ENCODE measurements around the gene LRRC37A. TPM values are rescaled to one million over a fixed set of nuclear protein-coding genes. Genes with fewer than 3 reads are reported as not detected.
"Not testable (repeated sequence)": the region's sequence is repeated elsewhere in the genome, so short reads cannot be mapped to it uniquely, and the experiment has no call there.

The LRRC37A gene
- total and polyA plus RNA-seq, 9 of the 15 experiments (the other 6 are each of a cell fraction or from before 2014, with no cell fraction given), result 0.14 to 3.1 (median 1.8) TPM

DNA sequence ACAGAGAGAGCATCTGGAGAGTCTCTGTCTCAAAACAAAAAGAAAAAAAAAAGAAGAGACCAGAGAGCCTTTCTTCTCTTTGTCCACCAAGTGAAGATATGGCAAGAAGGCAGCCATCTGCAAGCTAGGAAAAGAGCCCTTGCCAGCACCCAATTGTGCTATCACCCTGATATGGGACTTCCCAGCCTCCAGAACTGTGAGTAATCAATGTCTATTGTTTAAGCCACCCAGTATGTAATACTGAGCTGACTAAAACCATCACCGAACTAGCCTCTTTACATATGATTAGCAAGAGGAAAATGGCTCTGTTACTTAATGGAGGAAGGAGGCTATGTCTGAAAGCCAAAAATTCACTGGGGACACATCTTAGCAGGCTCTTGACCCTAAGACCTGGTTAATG lies 38.6 kb upstream of the LRRC37A start:
- H3K27me3 ChIP-seq (ENCODE audit: control insufficient read depth in 2 of 2, insufficient read depth in 2 of 2, low read length in 2 of 2); H3K79me2 ChIP-seq (ENCODE audit: control insufficient read depth, insufficient read depth, low read length); intact Hi-C loops (cut with micrococcal nuclease); H3K36me3 ChIP-seq (ENCODE audit: control insufficient read depth, insufficient read depth, low read length); DNase-seq (ENCODE audit: extremely low read depth in 1 of 4, low spot score in 3 of 4); CTCF ChIA-PET (ENCODE audit: low intra/inter-chr PET ratio); H3K27ac ChIP-seq (ENCODE audit: extremely low read depth, low read depth, low read length); H2AFZ ChIP-seq (ENCODE audit: low read depth, low read length); H3K9me3 ChIP-seq (replicated peaks; ENCODE audit: control insufficient read depth, insufficient read depth, low read depth, low read length); H3K9me1 ChIP-seq (ENCODE audit: control insufficient read depth, insufficient read depth, low read length); H4K20me1 ChIP-seq (replicated peaks; ENCODE audit: control insufficient read depth, insufficient read depth, low read length); ATAC-seq; FAIRE-seq; H3K4me3 ChIP-seq; H3K9ac ChIP-seq (ENCODE audit: insufficient read depth in 1 of 2, low read depth in 2 of 2, low read length in 2 of 2); BruUV-seq (replicated peaks); H3K4me2 ChIP-seq (ENCODE audit: insufficient read depth, low read length); POLR2A ChIA-PET: not testable (repeated sequence)
- in situ Hi-C loops (cut with MboI), result loop anchor here (25.0 kb wide), 1 partner anchor 106 kb away; the partner anchor contains the start of gene ARL17B
- peaks cover 0 to 13% of the 10 kb centered on the region in 2 experiments; a peak in 2 of 5 replicates for H3K4me1 ChIP-seq (replicated peaks in 1 of 2; ENCODE audit: control insufficient read depth in 2 of 2, insufficient read depth in 2 of 2, low read length in 2 of 2)
- WGBS (ENCODE audit: insufficient coverage, low coverage, missing lambda C conversion rate), result 33% methylated on average over 1 of the region's 1 CpG

GRCh38 chr17:46259845-46260661 lies 34.9 kb upstream of the LRRC37A start:
- H3K36me3 ChIP-seq (ENCODE audit: control insufficient read depth, insufficient read depth, low read length); BruUV-seq (replicated peaks); H4K20me1 ChIP-seq (replicated peaks; ENCODE audit: control insufficient read depth, insufficient read depth, low read length); intact Hi-C loops (cut with micrococcal nuclease); DNase-seq (ENCODE audit: extremely low read depth in 1 of 4, low spot score in 3 of 4); H3K9me3 ChIP-seq (replicated peaks; ENCODE audit: control insufficient read depth, insufficient read depth, low read depth, low read length); H3K27ac ChIP-seq (ENCODE audit: extremely low read depth, low read depth, low read length); H3K4me3 ChIP-seq; H3K27me3 ChIP-seq (ENCODE audit: control insufficient read depth in 2 of 2, insufficient read depth in 2 of 2, low read length in 2 of 2); H3K9me1 ChIP-seq (ENCODE audit: control insufficient read depth, insufficient read depth, low read length); CTCF ChIA-PET (ENCODE audit: low intra/inter-chr PET ratio); H3K79me2 ChIP-seq (ENCODE audit: control insufficient read depth, insufficient read depth, low read length): not testable (repeated sequence)
- peak; percentile 56 for FAIRE-seq
- WGBS (ENCODE audit: insufficient coverage, low coverage, missing lambda C conversion rate), result 39% methylated on average over 17 of the region's 62 CpGs
- POLR2A ChIA-PET, result interaction anchor here (0.6 kb wide), 1 partner anchor 215 kb away, joined by 3 read pairs; no protein-coding TSS in a partner anchor
- Histone ChIP-seq H2AFZ (ENCODE audit: low read depth, low read length) (peak overlapping the region; percentile 70; the same call in 1 of the 2 replicates), H3K4me1 (replicated peaks in 1 of 2; ENCODE audit: control insufficient read depth in 2 of 2, insufficient read depth in 2 of 2, low read length in 2 of 2) (peaks cover 4 to 10% of the 10 kb centered on the region in 2 experiments; a peak in 4 of 5 replicates), H3K4me2 (ENCODE audit: insufficient read depth, low read length) (peak overlapping the region; percentile 54), H3K9ac (ENCODE audit: insufficient read depth in 1 of 2, low read depth in 2 of 2, low read length in 2 of 2) (peak overlapping the region in 1 of 2 experiments; percentile 71; a peak in 2 of 4 replicates)
- peak; percentile 76 for ATAC-seq
- in situ Hi-C loops (cut with MboI), result loop anchor here (25.0 kb wide), 1 partner anchor 102 kb away; the partner anchor contains the start of gene ARL17B
- TF ChIP-seq NRF1 (conservative IDR thresholded peaks at IDR 0.05 in 1 of 2, IDR thresholded peaks at IDR 0.05 in 1 of 2), result 0 out of 4 replicates have a peak, but pooled peaks of 1 of the 2 experiments have one; percentile 9
- peak; percentile 20; the same call in 1 of the 2 replicates for TF ChIP-seq HNRNPL (IDR thresholded peaks at IDR 0.05; ENCODE audit: low read depth, low read length)
- TF ChIP-seq, protein P1, sequence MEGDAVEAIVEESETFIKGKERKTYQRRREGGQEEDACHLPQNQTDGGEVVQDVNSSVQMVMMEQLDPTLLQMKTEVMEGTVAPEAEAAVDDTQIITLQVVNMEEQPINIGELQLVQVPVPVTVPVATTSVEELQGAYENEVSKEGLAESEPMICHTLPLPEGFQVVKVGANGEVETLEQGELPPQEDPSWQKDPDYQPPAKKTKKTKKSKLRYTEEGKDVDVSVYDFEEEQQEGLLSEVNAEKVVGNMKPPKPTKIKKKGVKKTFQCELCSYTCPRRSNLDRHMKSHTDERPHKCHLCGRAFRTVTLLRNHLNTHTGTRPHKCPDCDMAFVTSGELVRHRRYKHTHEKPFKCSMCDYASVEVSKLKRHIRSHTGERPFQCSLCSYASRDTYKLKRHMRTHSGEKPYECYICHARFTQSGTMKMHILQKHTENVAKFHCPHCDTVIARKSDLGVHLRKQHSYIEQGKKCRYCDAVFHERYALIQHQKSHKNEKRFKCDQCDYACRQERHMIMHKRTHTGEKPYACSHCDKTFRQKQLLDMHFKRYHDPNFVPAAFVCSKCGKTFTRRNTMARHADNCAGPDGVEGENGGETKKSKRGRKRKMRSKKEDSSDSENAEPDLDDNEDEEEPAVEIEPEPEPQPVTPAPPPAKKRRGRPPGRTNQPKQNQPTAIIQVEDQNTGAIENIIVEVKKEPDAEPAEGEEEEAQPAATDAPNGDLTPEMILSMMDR (IDR thresholded peaks at IDR 0.05 in 2 of 3, conservative IDR thresholded peaks at IDR 0.05 in 1 of 3; ENCODE audit: insufficient read depth in 2 of 3, low read depth in 1 of 3, low read length in 3 of 3), result peak in 1 of 3 experiments; percentile 36; a peak in 1 of 6 replicates
- TF ChIP-seq POLR2G (IDR thresholded peaks at IDR 0.05; ENCODE audit: low read depth, low read length), result peak; percentile 53
- 0 out of 6 replicates have a peak, but pooled peaks of 1 of the 3 experiments have one; percentile 44 for TF ChIP-seq ZBTB11 (CRISPR knock-in tag; IDR thresholded peaks at IDR 0.05)

All from K562 (cell line).